ENCODE data around the gene WDR33. TPM values are rescaled to one million over a fixed set of nuclear protein-coding genes. Genes with fewer than 3 reads are reported as not detected.

The WDR33 gene
- total RNA-seq, 1 donor from 2014 or later = 53.9 TPM

- no peak for DNase-seq
- H3K4me3 ChIP-seq = no peak overlapping the region
- H3K27ac ChIP-seq = no peak overlapping the region
- H3K36me3 ChIP-seq = peaks cover 22% of the 10 kb centered on the region
- intact Hi-C loops (cut with DNase I) = no loop called here
- no peak for ATAC-seq
- H3K27me3 ChIP-seq = no peaks in the 10 kb centered on the region
- no peak for TF ChIP-seq CTCF (IDR thresholded peaks at IDR 0.05)
- H3K9me3 ChIP-seq = no peaks in the 10 kb centered on the region
- H3K4me1 ChIP-seq = peaks cover 3% of the 10 kb centered on the region
Measured at GRCh38 chr2:127747621-127748020, 63.4 kb downstream of the WDR33 start.

- Histone ChIP-seq H3K9me3 (no peaks in the 10 kb centered on the region), H3K36me3 (peaks cover 20% of the 10 kb centered on the region), H3K27ac (no peak overlapping the region), H3K4me3 (no peak overlapping the region), H3K4me1 (no peaks in the 10 kb centered on the region), H3K27me3 (no peaks in the 10 kb centered on the region)
- no peak for DNase-seq
- no peak for TF ChIP-seq CTCF (IDR thresholded peaks at IDR 0.05)
- intact Hi-C loops (cut with DNase I) = no loop called here
- no peak for ATAC-seq
Measured at GRCh38 chr2:127743477-127744026, 67.4 kb downstream of the WDR33 start.

GRCh38 chr2:127740665-127741288 lies 70.2 kb downstream of the WDR33 start:
- H3K27me3 ChIP-seq = no peaks in the 10 kb centered on the region
- no peak overlapping the region for H3K27ac ChIP-seq
- H3K4me1 ChIP-seq = no peaks in the 10 kb centered on the region
- no peak for TF ChIP-seq CTCF (IDR thresholded peaks at IDR 0.05)
- H3K9me3 ChIP-seq = no peaks in the 10 kb centered on the region
- DNase-seq (no peak), ATAC-seq (no peak)
- H3K4me3 ChIP-seq = no peak overlapping the region
- H3K36me3 ChIP-seq = peaks cover 15% of the 10 kb centered on the region
- intact Hi-C loops (cut with DNase I) = no loop called here

- DNase-seq = no peak
- Histone ChIP-seq H3K36me3 (peaks cover 10% of the 10 kb centered on the region), H3K27ac (no peak overlapping the region), H3K9me3 (no peaks in the 10 kb centered on the region), H3K27me3 (no peaks in the 10 kb centered on the region), H3K4me1 (no peaks in the 10 kb centered on the region), H3K4me3 (no peak overlapping the region)
- no peak for ATAC-seq
- no peak for TF ChIP-seq CTCF (IDR thresholded peaks at IDR 0.05)
- intact Hi-C loops (cut with DNase I) = no loop called here
Measured at GRCh38 chr2:127739800-127740199, 71.2 kb downstream of the WDR33 start.

- ATAC-seq (no peak), DNase-seq (no peak)
- peaks cover 13% of the 10 kb centered on the region for H3K4me1 ChIP-seq
- H3K4me3 ChIP-seq = no peak overlapping the region
- TF ChIP-seq CTCF (IDR thresholded peaks at IDR 0.05) = no peak
- no peak overlapping the region for H3K27ac ChIP-seq
- no peaks in the 10 kb centered on the region for H3K9me3 ChIP-seq
- no peaks in the 10 kb centered on the region for H3K27me3 ChIP-seq
- intact Hi-C loops (cut with DNase I) = no loop called here
- H3K36me3 ChIP-seq = no peaks in the 10 kb centered on the region
Measured at GRCh38 chr2:127737892-127738291, 73.1 kb downstream of the WDR33 start.

Measured in upper lobe of right lung (tissue), 1 donor.